Measurements from ENCODE around the gene ABHD17C. TPM values are rescaled to one million over a fixed set of nuclear protein-coding genes. Genes with fewer than 3 reads are reported as not detected.

Gene ABHD17C
- total and polyA plus RNA-seq, 7 donors: 1.1 to 3.7 (median 2.6) TPM

DNA sequence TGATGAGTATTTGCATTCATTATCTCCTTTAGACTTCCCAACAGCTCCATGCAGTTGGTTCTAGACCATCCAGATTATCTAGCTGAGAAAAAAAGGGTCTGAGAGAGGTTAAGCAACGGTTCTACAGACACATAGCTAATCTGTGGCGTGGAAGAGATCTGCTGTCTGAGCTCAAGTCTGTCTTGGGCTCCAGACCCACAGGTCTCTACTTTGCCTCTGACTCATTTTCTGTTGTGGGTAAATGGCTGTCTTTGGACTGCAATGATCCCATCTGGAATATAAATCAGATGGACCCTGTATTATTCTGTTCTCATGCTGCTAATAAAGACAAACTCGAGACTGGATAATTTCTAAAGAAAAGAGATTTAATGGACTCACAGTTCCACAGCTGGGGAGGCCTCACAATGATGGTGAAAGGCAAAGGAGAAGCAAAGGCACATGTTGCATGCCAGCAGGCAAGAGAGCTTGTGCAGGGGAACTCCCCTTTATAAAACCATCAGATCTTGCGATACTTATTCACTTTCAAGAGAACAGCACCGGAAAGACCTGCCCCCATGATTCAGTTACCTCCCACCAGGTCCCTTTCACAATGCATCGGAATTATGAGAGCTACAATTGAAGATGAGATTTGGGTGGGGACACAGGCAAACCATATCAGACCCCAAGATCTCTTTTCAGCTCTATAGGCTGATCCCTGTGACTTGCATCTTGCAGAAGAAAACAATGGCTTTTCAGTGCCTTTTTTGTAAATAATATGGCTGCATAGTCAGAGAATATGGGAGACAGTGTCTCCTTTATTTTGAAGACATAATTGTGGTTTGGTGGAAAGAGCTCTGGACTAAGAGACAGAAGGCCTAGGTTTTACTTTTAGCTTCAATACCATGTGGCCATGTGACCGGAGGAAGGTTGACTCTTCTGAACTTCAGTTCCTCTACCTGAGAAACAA lies 108.7 kb downstream of the ABHD17C start:
- no peak overlapping the region for H3K4me3 ChIP-seq
- 90 to 93% (median 90%) methylated on average over 7 of the region's 7 CpGs for WGBS, 3 donors
- no peak overlapping the region for H3K27ac ChIP-seq
- ATAC-seq (no peak), DNase-seq (no peak)
- no peaks in the 10 kb centered on the region for H3K9me3 ChIP-seq
- TF ChIP-seq, protein P1, sequence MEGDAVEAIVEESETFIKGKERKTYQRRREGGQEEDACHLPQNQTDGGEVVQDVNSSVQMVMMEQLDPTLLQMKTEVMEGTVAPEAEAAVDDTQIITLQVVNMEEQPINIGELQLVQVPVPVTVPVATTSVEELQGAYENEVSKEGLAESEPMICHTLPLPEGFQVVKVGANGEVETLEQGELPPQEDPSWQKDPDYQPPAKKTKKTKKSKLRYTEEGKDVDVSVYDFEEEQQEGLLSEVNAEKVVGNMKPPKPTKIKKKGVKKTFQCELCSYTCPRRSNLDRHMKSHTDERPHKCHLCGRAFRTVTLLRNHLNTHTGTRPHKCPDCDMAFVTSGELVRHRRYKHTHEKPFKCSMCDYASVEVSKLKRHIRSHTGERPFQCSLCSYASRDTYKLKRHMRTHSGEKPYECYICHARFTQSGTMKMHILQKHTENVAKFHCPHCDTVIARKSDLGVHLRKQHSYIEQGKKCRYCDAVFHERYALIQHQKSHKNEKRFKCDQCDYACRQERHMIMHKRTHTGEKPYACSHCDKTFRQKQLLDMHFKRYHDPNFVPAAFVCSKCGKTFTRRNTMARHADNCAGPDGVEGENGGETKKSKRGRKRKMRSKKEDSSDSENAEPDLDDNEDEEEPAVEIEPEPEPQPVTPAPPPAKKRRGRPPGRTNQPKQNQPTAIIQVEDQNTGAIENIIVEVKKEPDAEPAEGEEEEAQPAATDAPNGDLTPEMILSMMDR (IDR thresholded peaks at IDR 0.05): no peak
- H3K4me1 ChIP-seq: no peaks in the 10 kb centered on the region
- no peaks in the 10 kb centered on the region for H3K27me3 ChIP-seq (ENCODE audit: insufficient read depth in 3 of 3, low read length in 2 of 3)
- H3K36me3 ChIP-seq (ENCODE audit: insufficient read depth in 1 of 2, low read depth in 1 of 2): no peaks in the 10 kb centered on the region
- intact Hi-C loops (cut with DNase I): no loop called here

DNA sequence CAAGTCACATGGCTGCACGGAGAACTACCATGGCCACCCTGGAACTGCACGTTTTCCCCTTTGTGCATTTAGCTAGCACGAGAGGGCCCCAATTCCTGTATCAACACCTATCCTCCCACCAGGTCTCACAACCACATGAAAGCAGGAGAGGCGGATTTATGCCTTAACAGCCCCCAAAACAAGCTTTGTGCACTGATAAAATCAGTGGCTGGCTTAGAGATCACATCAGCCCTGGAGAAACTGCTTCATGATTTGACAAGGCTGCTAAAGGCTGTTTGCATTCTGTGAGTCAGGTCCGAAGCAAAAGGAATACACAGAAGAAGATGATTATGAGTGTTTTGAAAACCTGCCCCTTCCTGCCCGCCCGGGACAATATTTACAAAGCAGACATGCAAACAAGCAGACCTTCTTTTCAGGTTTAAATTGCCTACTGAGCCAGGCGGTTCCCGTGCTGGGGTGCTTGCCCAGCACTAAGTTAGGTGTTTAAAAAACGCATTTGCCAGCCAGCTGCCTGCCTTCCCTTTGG lies 109.9 kb downstream of the ABHD17C start:
- no peak for DNase-seq
- H3K27ac ChIP-seq: no peak overlapping the region
- H3K4me1 ChIP-seq: no peaks in the 10 kb centered on the region
- 61 to 67% (median 64%) methylated on average over 10 of the region's 10 CpGs for WGBS, 3 donors
- no peaks in the 10 kb centered on the region for H3K36me3 ChIP-seq (ENCODE audit: insufficient read depth in 1 of 2, low read depth in 1 of 2)
- H3K4me3 ChIP-seq: no peak overlapping the region
- ATAC-seq: no peak
- H3K27me3 ChIP-seq (ENCODE audit: insufficient read depth in 3 of 3, low read length in 2 of 3): no peaks in the 10 kb centered on the region
- intact Hi-C loops (cut with DNase I): no loop called here
- TF ChIP-seq, protein P1 (IDR thresholded peaks at IDR 0.05): no peak
- H3K9me3 ChIP-seq: no peaks in the 10 kb centered on the region

Other genes with a start within 250 kb of the ABHD17C start
- gene CEMIP, start 84.1 kb downstream of the ABHD17C start, total RNA-seq: under 1 TPM; 0.04 to 0.96 (median 0.41) TPM
- under 1 TPM; under 0.01 to 0.04 (median 0.01) TPM for gene CEMIP, start 84.1 kb downstream of the ABHD17C start, polyA plus RNA-seq